DMS79 treated with DMSO at 0.1 percent for 48 hours (cell line): Measurements from ENCODE around the gene CCDC110.

Experiments used
- DNase-seq: peaks from one replicate; lab custom pipeline; 2025; lab: John Stamatoyannopoulos, UW

The CCDC110 gene

GRCh38 chr4:185421366-185422124 is 50.0 kb downstream of the CCDC110 start:
- DNase-seq = peak; percentile 25

GRCh38 chr4:185416955-185417354 is 54.6 kb downstream of the CCDC110 start:
- no peak for DNase-seq

- DNase-seq = no peak
Observed at GRCh38 chr4:185412412-185412811, 59.1 kb downstream of the CCDC110 start.

- no peak for DNase-seq
Observed at GRCh38 chr4:185411849-185412248, 59.7 kb downstream of the CCDC110 start.

GRCh38 chr4:185408432-185408831 is 63.1 kb downstream of the CCDC110 start:
- no peak for DNase-seq

GRCh38 chr4:185405296-185405999 is 66.1 kb downstream of the CCDC110 start:
- DNase-seq = no peak

GRCh38 chr4:185404031-185404430 is 67.5 kb downstream of the CCDC110 start:
- DNase-seq = no peak

- DNase-seq = no peak
Observed at GRCh38 chr4:185399466-185399865, 72.1 kb downstream of the CCDC110 start.

- DNase-seq = no peak
Observed at GRCh38 chr4:185398618-185399017, 72.9 kb downstream of the CCDC110 start.

GRCh38 chr4:185396724-185397385 is 74.7 kb downstream of the CCDC110 start, which contains the start of gene ANKRD37:
Gene ANKRD37, plus strand, starts transcription at chr4:185396841. Its CDS starts 83 bp downstream, at chr4:185396924.
- peak; percentile 6 for DNase-seq

GRCh38 chr4:185395956-185396723 is 75.4 kb downstream of the CCDC110 start:
- DNase-seq = peak; percentile 72

- DNase-seq = peak; percentile 39
Observed at GRCh38 chr4:185395238-185395955, 76.1 kb downstream of the CCDC110 start, which contains the start of gene LRP2BP. Gene LRP2BP, minus strand, starts transcription at chr4:185395924. Its CDS starts 17,738 bp downstream, at chr4:185378186.
